ENCODE results near the gene KIF3A.

DNA sequence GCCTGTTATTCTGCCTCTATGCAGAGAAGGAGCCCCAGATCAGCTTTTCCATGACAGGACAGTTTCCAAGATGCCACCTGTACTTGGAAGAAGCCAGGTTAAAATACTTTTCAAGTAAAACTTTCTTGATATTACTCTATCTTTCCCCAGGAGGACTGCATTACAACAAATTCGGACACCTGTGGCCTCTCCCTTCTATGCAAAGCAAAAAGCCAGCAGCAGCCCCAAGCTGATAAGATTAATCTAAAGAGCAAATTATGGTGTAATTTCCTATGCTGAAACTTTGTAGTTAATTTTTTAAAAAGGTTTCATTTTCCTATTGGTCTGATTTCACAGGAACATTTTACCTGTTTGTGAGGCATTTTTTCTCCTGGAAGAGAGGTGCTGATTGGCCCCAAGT lies 63.9 kb downstream of the KIF3A start:
- TF ChIP-seq, protein P1, sequence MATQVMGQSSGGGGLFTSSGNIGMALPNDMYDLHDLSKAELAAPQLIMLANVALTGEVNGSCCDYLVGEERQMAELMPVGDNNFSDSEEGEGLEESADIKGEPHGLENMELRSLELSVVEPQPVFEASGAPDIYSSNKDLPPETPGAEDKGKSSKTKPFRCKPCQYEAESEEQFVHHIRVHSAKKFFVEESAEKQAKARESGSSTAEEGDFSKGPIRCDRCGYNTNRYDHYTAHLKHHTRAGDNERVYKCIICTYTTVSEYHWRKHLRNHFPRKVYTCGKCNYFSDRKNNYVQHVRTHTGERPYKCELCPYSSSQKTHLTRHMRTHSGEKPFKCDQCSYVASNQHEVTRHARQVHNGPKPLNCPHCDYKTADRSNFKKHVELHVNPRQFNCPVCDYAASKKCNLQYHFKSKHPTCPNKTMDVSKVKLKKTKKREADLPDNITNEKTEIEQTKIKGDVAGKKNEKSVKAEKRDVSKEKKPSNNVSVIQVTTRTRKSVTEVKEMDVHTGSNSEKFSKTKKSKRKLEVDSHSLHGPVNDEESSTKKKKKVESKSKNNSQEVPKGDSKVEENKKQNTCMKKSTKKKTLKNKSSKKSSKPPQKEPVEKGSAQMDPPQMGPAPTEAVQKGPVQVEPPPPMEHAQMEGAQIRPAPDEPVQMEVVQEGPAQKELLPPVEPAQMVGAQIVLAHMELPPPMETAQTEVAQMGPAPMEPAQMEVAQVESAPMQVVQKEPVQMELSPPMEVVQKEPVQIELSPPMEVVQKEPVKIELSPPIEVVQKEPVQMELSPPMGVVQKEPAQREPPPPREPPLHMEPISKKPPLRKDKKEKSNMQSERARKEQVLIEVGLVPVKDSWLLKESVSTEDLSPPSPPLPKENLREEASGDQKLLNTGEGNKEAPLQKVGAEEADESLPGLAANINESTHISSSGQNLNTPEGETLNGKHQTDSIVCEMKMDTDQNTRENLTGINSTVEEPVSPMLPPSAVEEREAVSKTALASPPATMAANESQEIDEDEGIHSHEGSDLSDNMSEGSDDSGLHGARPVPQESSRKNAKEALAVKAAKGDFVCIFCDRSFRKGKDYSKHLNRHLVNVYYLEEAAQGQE (IDR thresholded peaks at IDR 0.05; ENCODE audit: low read depth) = no peak
- TF ChIP-seq POLR2A (IDR thresholded peaks at IDR 0.05; ENCODE audit: borderline replicate concordance, extremely low read depth, insufficient read depth, insufficient read length) = no peak
- TF ChIP-seq, protein P2, sequence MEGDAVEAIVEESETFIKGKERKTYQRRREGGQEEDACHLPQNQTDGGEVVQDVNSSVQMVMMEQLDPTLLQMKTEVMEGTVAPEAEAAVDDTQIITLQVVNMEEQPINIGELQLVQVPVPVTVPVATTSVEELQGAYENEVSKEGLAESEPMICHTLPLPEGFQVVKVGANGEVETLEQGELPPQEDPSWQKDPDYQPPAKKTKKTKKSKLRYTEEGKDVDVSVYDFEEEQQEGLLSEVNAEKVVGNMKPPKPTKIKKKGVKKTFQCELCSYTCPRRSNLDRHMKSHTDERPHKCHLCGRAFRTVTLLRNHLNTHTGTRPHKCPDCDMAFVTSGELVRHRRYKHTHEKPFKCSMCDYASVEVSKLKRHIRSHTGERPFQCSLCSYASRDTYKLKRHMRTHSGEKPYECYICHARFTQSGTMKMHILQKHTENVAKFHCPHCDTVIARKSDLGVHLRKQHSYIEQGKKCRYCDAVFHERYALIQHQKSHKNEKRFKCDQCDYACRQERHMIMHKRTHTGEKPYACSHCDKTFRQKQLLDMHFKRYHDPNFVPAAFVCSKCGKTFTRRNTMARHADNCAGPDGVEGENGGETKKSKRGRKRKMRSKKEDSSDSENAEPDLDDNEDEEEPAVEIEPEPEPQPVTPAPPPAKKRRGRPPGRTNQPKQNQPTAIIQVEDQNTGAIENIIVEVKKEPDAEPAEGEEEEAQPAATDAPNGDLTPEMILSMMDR (IDR thresholded peaks at IDR 0.05 in 2 of 3, conservative IDR thresholded peaks at IDR 0.05 in 1 of 3; ENCODE audit: borderline replicate concordance in 1 of 3, insufficient read depth in 1 of 3, low read depth in 2 of 3, low read length in 2 of 3) = no peak
- TF ChIP-seq SIN3A (IDR thresholded peaks at IDR 0.05; ENCODE audit: low read depth) = no peak
- no peak for TF ChIP-seq RAD21 (IDR thresholded peaks at IDR 0.05; ENCODE audit: low read depth)
- TF ChIP-seq EGR1 (IDR thresholded peaks at IDR 0.05; ENCODE audit: low read depth) = no peak
- no peak for TF ChIP-seq YY1 (IDR thresholded peaks at IDR 0.05; ENCODE audit: extremely low read depth, insufficient replicate concordance, low read depth, low read length)
- no peak for TF ChIP-seq EZH2 (IDR thresholded peaks at IDR 0.05)
- no peak for TF ChIP-seq TCF7L2 (IDR thresholded peaks at IDR 0.05; ENCODE audit: borderline replicate concordance, extremely low read depth, insufficient read depth, insufficient read length)
- TF ChIP-seq POLR2AphosphoS5 (IDR thresholded peaks at IDR 0.05; ENCODE audit: low read depth, low read length) = no peak
- TF ChIP-seq, protein P3, sequence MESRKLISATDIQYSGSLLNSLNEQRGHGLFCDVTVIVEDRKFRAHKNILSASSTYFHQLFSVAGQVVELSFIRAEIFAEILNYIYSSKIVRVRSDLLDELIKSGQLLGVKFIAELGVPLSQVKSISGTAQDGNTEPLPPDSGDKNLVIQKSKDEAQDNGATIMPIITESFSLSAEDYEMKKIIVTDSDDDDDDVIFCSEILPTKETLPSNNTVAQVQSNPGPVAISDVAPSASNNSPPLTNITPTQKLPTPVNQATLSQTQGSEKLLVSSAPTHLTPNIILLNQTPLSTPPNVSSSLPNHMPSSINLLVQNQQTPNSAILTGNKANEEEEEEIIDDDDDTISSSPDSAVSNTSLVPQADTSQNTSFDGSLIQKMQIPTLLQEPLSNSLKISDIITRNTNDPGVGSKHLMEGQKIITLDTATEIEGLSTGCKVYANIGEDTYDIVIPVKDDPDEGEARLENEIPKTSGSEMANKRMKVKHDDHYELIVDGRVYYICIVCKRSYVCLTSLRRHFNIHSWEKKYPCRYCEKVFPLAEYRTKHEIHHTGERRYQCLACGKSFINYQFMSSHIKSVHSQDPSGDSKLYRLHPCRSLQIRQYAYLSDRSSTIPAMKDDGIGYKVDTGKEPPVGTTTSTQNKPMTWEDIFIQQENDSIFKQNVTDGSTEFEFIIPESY (IDR thresholded peaks at IDR 0.05; ENCODE audit: extremely low read depth, insufficient replicate concordance, low read length) = no peak
- no peak for TF ChIP-seq ZFX (IDR thresholded peaks at IDR 0.05)
- no peak for TF ChIP-seq ZNF274 (IDR thresholded peaks at IDR 0.05; ENCODE audit: low read depth, low read length)
- no peak for TF ChIP-seq CBX3 (IDR thresholded peaks at IDR 0.05; ENCODE audit: low read depth)
